ENCODE measurements around the gene RYR2. TPM values are rescaled to one million over a fixed set of nuclear protein-coding genes. Genes with fewer than 3 reads are reported as not detected.

Gene RYR2
- total and polyA plus RNA-seq, 4 experiments from 2014 or later = not detected

DNA sequence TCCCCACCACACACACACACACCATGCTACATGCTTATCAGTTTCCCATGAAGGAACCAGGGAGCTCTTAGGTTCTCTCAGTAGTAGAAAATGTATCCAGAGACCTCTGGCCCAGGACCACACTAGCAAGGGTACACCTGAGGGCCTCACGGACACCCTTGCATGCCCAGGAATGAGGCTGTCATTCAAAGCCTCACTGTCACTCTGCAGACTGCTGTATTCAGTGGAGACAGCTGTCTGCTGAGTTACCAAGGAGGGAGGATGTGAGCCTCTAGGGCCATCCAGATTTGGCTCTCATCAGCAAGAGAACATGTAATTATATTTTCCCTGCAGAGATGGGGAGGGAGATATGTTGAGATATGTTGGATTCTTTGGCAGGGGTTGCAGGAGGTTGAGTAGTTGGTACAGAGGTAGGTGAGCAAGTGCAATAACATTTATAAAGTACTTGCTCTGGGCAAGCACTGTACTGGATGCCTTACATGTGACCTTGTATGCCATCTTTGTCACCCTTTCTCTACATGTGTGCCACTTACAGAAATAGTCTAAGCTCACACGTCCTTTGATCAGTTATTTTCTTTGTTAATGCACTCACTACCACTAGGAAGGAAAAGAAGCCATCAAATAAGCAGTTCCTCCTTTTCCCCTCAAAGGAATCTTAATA lies 598.2 kb downstream of the RYR2 start:
- no peaks in the 10 kb centered on the region for H3K36me3 Mint-ChIP-seq
- no peak overlapping the region for H3K4me3 Mint-ChIP-seq
- H3K4me1 Mint-ChIP-seq = peaks cover 0 to 1% (median 0%) of the 10 kb centered on the region in 4 donors
- Histone ChIP-seq H3K27me3 (ENCODE audit: insufficient read depth, low read length) (no peaks in the 10 kb centered on the region), H3K27ac (ENCODE audit: low read depth, low read length) (no peak overlapping the region), H3K36me3 (ENCODE audit: insufficient read depth, low read length) (no peaks in the 10 kb centered on the region), H3K4me3 (ENCODE audit: low read length in 2 of 2) (no peak overlapping the region), H3K4me1 (ENCODE audit: insufficient read depth, low read length) (no peaks in the 10 kb centered on the region), H3K9me3 (ENCODE audit: control insufficient read depth in 1 of 2, low read length in 2 of 2) (no peaks in the 10 kb centered on the region)
- no peak for DNase-seq
- H3K27ac Mint-ChIP-seq = no peak overlapping the region
- H3K9me3 Mint-ChIP-seq = peaks cover 0 to 2% (median 0%) of the 10 kb centered on the region in 8 donors
- ChIA-PET POLR2A (ENCODE audit: partially characterized antibody) (no interaction called here), CTCF (ENCODE audit: partially characterized antibody) (no interaction called here)
- no peaks in the 10 kb centered on the region for H3K27me3 Mint-ChIP-seq
- intact Hi-C loops (cut with micrococcal nuclease) = no loop called here

DNA sequence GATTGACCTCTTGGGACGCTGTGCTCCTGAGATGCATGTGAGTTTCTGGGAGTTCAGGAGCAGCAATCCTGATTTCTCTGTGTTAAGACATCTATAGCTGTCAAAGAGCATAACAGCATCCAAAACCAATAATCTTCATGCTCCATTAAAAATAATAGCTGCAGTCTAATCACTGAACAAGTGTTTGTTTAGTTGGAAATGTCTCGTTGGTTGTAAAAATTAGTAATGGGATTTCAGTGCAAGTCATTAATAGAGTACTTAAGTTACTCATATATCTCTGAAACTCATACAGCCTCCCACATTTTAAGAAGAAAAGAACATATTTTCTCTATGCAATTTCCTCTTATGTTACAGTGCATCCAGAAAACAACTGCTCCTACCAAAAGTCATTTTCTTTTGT lies 599.0 kb downstream of the RYR2 start:
- Mint-ChIP-seq H3K9me3 (peaks cover 0 to 2% (median 0%) of the 10 kb centered on the region in 8 donors), H3K4me1 (no peaks in the 10 kb centered on the region), H3K4me3 (no peak overlapping the region), H3K36me3 (no peaks in the 10 kb centered on the region), H3K27ac (no peak overlapping the region), H3K27me3 (no peaks in the 10 kb centered on the region)
- intact Hi-C loops (cut with micrococcal nuclease) = no loop called here
- Histone ChIP-seq H3K27ac (ENCODE audit: low read depth, low read length) (no peak overlapping the region), H3K4me1 (ENCODE audit: insufficient read depth, low read length) (no peaks in the 10 kb centered on the region), H3K4me3 (ENCODE audit: low read length in 2 of 2) (no peak overlapping the region), H3K9me3 (ENCODE audit: control insufficient read depth in 1 of 2, low read length in 2 of 2) (no peaks in the 10 kb centered on the region), H3K36me3 (ENCODE audit: insufficient read depth, low read length) (no peaks in the 10 kb centered on the region), H3K27me3 (ENCODE audit: insufficient read depth, low read length) (no peaks in the 10 kb centered on the region)
- no peak for DNase-seq
- ChIA-PET POLR2A (ENCODE audit: partially characterized antibody) (no interaction called here), CTCF (ENCODE audit: partially characterized antibody) (interaction anchor here (0.7 kb wide), 1 partner anchor 369 kb away, joined by 3 read pairs; no protein-coding TSS in a partner anchor)

DNA sequence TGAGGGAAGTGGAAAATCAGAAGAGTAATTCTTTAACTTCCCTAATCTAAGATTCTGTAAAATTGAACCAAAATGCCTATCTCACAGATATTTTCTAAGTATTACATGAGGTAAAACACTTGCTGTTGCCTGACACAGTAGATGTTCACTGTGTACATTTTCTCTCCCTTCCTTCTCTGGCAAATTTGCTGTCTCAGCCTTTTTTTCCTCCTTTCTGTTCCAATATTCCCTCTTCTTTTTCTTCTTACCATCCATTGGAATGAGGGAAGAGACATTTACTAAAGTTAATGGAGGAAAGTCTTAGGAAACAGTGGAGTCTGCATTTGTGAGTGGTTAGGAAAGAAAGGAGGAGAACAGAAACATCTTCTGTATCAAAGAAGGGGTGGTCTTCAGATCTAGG lies 608.8 kb downstream of the RYR2 start:
- Histone ChIP-seq H3K27me3 (ENCODE audit: insufficient read depth, low read length) (no peaks in the 10 kb centered on the region), H3K27ac (ENCODE audit: low read depth, low read length) (no peak overlapping the region), H3K9me3 (ENCODE audit: control insufficient read depth in 1 of 2, low read length in 2 of 2) (no peaks in the 10 kb centered on the region), H3K4me3 (ENCODE audit: low read length in 2 of 2) (no peak overlapping the region), H3K4me1 (ENCODE audit: insufficient read depth, low read length) (no peaks in the 10 kb centered on the region), H3K36me3 (ENCODE audit: insufficient read depth, low read length) (no peaks in the 10 kb centered on the region)
- intact Hi-C loops (cut with micrococcal nuclease) = no loop called here
- no peaks in the 10 kb centered on the region for H3K36me3 Mint-ChIP-seq
- H3K9me3 Mint-ChIP-seq = peaks cover 0 to 2% (median 0%) of the 10 kb centered on the region in 8 donors
- CTCF ChIA-PET (ENCODE audit: partially characterized antibody) = no interaction called here
- POLR2A ChIA-PET (ENCODE audit: partially characterized antibody) = no interaction called here
- H3K4me1 Mint-ChIP-seq = no peaks in the 10 kb centered on the region
- no peak overlapping the region for H3K4me3 Mint-ChIP-seq
- peaks cover 0 to 3% of the 10 kb centered on the region in 2 donors for H3K27me3 Mint-ChIP-seq
- no peak for DNase-seq
- H3K27ac Mint-ChIP-seq = no peak overlapping the region

DNA sequence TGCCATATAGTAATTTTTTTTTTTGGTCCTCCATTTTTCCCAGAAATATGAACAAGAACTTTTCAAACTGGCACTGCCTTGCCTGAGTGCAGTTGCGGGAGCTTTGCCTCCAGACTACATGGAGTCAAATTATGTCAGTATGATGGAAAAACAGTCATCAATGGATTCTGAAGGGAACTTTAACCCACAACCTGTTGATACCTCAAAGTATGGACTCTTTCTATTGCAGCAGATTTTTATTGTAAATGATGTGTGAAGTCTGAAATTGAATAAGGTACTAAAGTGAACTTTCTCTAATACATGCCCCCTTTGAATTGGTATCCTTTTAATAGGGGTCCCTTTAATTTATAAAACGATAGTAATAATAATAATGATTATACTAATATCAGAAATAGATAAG lies 613.8 kb downstream of the RYR2 start:
- Mint-ChIP-seq H3K9me3 (peaks cover 0 to 3% (median 0%) of the 10 kb centered on the region in 8 donors), H3K27me3 (peaks cover 0 to 2% of the 10 kb centered on the region in 2 donors), H3K4me3 (no peak overlapping the region), H3K4me1 (no peaks in the 10 kb centered on the region), H3K36me3 (no peaks in the 10 kb centered on the region), H3K27ac (no peak overlapping the region)
- Histone ChIP-seq H3K4me3 (ENCODE audit: low read length in 2 of 2) (no peak overlapping the region), H3K36me3 (ENCODE audit: insufficient read depth, low read length) (no peaks in the 10 kb centered on the region), H3K27me3 (ENCODE audit: insufficient read depth, low read length) (no peaks in the 10 kb centered on the region), H3K9me3 (ENCODE audit: control insufficient read depth in 1 of 2, low read length in 2 of 2) (no peaks in the 10 kb centered on the region), H3K27ac (ENCODE audit: low read depth, low read length) (no peak overlapping the region), H3K4me1 (ENCODE audit: insufficient read depth, low read length) (no peaks in the 10 kb centered on the region)
- intact Hi-C loops (cut with micrococcal nuclease) = no loop called here
- no peak for DNase-seq
- POLR2A ChIA-PET (ENCODE audit: partially characterized antibody) = no interaction called here
- CTCF ChIA-PET (ENCODE audit: partially characterized antibody) = no interaction called here

DNA sequence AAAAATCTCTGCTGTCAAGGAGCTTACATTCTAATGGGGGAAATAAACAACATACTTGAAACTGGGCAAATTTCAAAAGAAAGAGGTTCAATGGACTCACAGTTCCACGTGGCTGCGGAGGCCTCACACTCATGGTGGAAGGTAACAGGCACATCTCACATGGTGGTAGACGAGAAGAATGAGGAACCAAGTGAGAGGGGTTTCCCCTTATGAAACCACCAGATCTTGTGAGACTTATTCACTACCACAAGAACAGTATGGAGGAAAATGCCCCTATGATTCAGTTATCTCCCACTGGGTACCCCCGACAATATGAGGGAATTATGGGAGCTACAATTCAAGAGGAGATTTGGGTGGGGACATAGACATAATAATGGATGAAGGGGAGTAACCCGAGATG lies 622.4 kb downstream of the RYR2 start:
- H3K36me3 Mint-ChIP-seq = no peaks in the 10 kb centered on the region
- Histone ChIP-seq H3K4me3 (ENCODE audit: low read length in 2 of 2) (no peak overlapping the region), H3K27ac (ENCODE audit: low read depth, low read length) (no peak overlapping the region), H3K4me1 (ENCODE audit: insufficient read depth, low read length) (no peaks in the 10 kb centered on the region), H3K9me3 (ENCODE audit: control insufficient read depth in 1 of 2, low read length in 2 of 2) (no peaks in the 10 kb centered on the region), H3K36me3 (ENCODE audit: insufficient read depth, low read length) (no peaks in the 10 kb centered on the region), H3K27me3 (ENCODE audit: insufficient read depth, low read length) (no peaks in the 10 kb centered on the region)
- CTCF ChIA-PET (ENCODE audit: partially characterized antibody) = no interaction called here
- POLR2A ChIA-PET (ENCODE audit: partially characterized antibody) = no interaction called here
- DNase-seq = no peak
- H3K9me3 Mint-ChIP-seq = peaks cover 0 to 2% (median 0%) of the 10 kb centered on the region in 8 donors
- intact Hi-C loops (cut with micrococcal nuclease) = no loop called here
- H3K27me3 Mint-ChIP-seq = peaks cover 2% of the 10 kb centered on the region in 2 donors
- H3K4me1 Mint-ChIP-seq = no peaks in the 10 kb centered on the region
- H3K4me3 Mint-ChIP-seq = no peak overlapping the region
- no peak overlapping the region for H3K27ac Mint-ChIP-seq

DNA sequence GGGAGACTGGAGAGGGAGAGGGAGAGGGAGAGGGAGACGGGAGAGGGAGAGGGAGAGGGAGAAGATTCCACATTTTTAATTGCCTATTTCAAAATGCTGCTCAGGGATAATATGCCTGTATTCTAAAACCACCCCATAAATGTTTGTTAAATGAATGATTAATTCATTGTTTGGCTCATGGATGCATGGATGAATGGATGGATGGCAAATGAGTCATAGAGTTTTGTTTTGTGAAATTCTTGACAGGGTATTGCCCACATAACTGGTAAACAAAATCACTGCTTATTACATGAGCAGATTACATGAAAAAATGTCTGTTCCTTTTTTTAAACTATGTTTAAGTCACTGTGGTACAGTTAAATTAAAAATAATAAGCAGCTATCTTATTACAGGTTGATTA lies 628.3 kb downstream of the RYR2 start:
- Histone ChIP-seq H3K4me1 (ENCODE audit: insufficient read depth, low read length) (no peaks in the 10 kb centered on the region), H3K9me3 (ENCODE audit: control insufficient read depth in 1 of 2, low read length in 2 of 2) (no peaks in the 10 kb centered on the region), H3K4me3 (ENCODE audit: low read length in 2 of 2) (no peak overlapping the region), H3K27ac (ENCODE audit: low read depth, low read length) (no peak overlapping the region), H3K27me3 (ENCODE audit: insufficient read depth, low read length) (no peaks in the 10 kb centered on the region), H3K36me3 (ENCODE audit: insufficient read depth, low read length) (no peaks in the 10 kb centered on the region)
- H3K36me3 Mint-ChIP-seq = no peaks in the 10 kb centered on the region
- H3K27me3 Mint-ChIP-seq = peaks cover 0 to 2% of the 10 kb centered on the region in 2 donors
- H3K4me1 Mint-ChIP-seq = no peaks in the 10 kb centered on the region
- no peak overlapping the region for H3K4me3 Mint-ChIP-seq
- DNase-seq = no peak
- POLR2A ChIA-PET (ENCODE audit: partially characterized antibody) = no interaction called here
- CTCF ChIA-PET (ENCODE audit: partially characterized antibody) = no interaction called here
- peaks cover 0 to under 1% (median 0%) of the 10 kb centered on the region in 8 donors for H3K9me3 Mint-ChIP-seq
- H3K27ac Mint-ChIP-seq = no peak overlapping the region
- intact Hi-C loops (cut with micrococcal nuclease) = no loop called here

DNA sequence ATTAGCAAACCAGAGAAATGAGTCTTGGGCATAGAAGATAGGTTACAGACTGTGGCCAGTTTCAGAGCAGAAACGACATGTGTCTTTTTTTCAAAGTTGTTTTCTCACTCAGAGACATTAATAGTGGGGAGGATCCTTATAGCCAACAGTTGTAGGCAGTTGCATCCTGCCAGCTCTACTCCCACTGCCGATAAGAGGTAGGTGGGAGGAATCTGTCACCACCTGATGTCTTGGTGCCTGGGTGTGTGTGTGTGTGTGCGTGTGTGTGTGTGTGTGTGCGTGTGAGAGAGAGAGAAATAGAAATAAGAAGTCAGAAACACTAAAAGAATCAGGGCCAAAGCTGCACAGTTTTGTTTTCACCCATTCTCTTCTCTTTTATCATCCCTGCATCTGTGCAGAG lies 629.3 kb downstream of the RYR2 start:
- Histone ChIP-seq H3K4me1 (ENCODE audit: insufficient read depth, low read length) (no peaks in the 10 kb centered on the region), H3K4me3 (ENCODE audit: low read length in 2 of 2) (no peak overlapping the region), H3K27ac (ENCODE audit: low read depth, low read length) (no peak overlapping the region), H3K36me3 (ENCODE audit: insufficient read depth, low read length) (no peaks in the 10 kb centered on the region), H3K27me3 (ENCODE audit: insufficient read depth, low read length) (no peaks in the 10 kb centered on the region), H3K9me3 (ENCODE audit: control insufficient read depth in 1 of 2, low read length in 2 of 2) (no peaks in the 10 kb centered on the region)
- no peak for DNase-seq
- no peaks in the 10 kb centered on the region for H3K36me3 Mint-ChIP-seq
- H3K27ac Mint-ChIP-seq = no peak overlapping the region
- ChIA-PET CTCF (ENCODE audit: partially characterized antibody) (no interaction called here), POLR2A (ENCODE audit: partially characterized antibody) (no interaction called here)
- H3K9me3 Mint-ChIP-seq = peaks cover 0 to 2% (median 0%) of the 10 kb centered on the region in 8 donors
- no peaks in the 10 kb centered on the region for H3K4me1 Mint-ChIP-seq
- H3K4me3 Mint-ChIP-seq = no peak overlapping the region
- intact Hi-C loops (cut with micrococcal nuclease) = no loop called here
- peaks cover 0 to 2% of the 10 kb centered on the region in 2 donors for H3K27me3 Mint-ChIP-seq

DNA sequence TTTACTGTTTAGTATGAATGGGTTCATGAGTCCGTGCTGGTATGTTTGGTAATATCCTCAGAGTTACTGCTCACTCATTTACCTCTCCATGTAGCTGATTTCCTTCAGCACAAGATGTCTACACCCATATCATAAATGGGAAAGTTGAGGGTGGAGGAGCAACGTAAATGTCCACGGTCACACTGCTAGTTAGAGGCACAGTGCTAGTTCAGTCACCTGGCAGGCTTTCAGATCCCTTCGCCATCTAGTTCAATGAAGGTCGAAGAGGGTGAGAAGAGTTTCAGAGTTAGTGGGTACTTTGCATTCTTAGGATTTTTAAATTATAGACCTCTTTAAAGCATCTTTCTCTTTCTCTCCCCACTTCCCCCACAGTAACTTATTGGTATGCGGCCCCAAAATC lies 630.0 kb downstream of the RYR2 start:
- H3K9me3 ChIP-seq (ENCODE audit: control insufficient read depth in 1 of 2, low read length in 2 of 2) = no peaks in the 10 kb centered on the region
- intact Hi-C loops (cut with micrococcal nuclease) = no loop called here

More for the DNA sequence above, 630.0 kb downstream of the RYR2 start:
- ChIA-PET CTCF (ENCODE audit: partially characterized antibody) (no interaction called here), POLR2A (ENCODE audit: partially characterized antibody) (no interaction called here)
- Mint-ChIP-seq H3K4me1 (no peaks in the 10 kb centered on the region), H3K36me3 (no peaks in the 10 kb centered on the region), H3K4me3 (no peak overlapping the region), H3K27me3 (peaks cover 0 to 2% of the 10 kb centered on the region in 2 donors), H3K9me3 (peaks cover 0 to 2% (median 0%) of the 10 kb centered on the region in 8 donors), H3K27ac (no peak overlapping the region)
- H3K36me3 ChIP-seq (ENCODE audit: insufficient read depth, low read length) = no peaks in the 10 kb centered on the region
- DNase-seq = no peak
- H3K4me1 ChIP-seq (ENCODE audit: insufficient read depth, low read length) = no peaks in the 10 kb centered on the region
- no peak overlapping the region for H3K4me3 ChIP-seq (ENCODE audit: low read length in 2 of 2)
- H3K27ac ChIP-seq (ENCODE audit: low read depth, low read length) = no peak overlapping the region
- no peaks in the 10 kb centered on the region for H3K27me3 ChIP-seq (ENCODE audit: insufficient read depth, low read length)

All from CD4-positive, alpha-beta memory T cell (primary cell).